ENCODE measurements around the gene DMWD.

The DMWD gene

DNA sequence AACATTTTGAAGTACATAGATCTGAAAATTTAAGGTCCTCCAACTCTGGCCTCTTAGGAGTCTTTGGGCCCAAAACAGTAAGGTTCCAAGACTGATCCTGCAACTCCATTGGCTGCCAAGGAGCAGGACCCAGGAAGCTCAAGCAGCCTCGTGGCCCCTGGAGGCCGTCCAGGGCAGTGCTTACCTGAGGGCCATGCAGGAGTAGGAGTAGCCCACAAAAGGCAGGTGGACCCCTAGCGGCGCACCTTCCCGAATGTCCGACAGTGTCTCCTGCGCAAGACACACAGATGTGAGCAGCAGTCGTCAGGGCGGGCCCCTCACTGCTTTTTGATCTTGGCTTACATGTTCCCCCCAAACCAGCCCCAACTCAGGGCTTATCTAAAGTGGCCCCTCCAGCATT, 17.9 kb downstream of the DMWD start:
- Histone ChIP-seq H3K9ac (ENCODE audit: low read depth, low read length) (no peak overlapping the region), H3K4me3 (ENCODE audit: low read length) (no peak overlapping the region), H3K36me3 (ENCODE audit: insufficient read depth, low read depth, low read length) (peaks cover 25% of the 10 kb centered on the region), H3K27me3 (ENCODE audit: insufficient read depth, low read length) (no peaks in the 10 kb centered on the region; the same call in 1 of the 2 replicates), H3K4me1 (ENCODE audit: insufficient read depth, low read length) (peaks cover 1% of the 10 kb centered on the region), H3K27ac (ENCODE audit: low read length) (no peak overlapping the region), H3K9me3 (ENCODE audit: insufficient read depth, low read depth, low read length) (no peaks in the 10 kb centered on the region)

DNA sequence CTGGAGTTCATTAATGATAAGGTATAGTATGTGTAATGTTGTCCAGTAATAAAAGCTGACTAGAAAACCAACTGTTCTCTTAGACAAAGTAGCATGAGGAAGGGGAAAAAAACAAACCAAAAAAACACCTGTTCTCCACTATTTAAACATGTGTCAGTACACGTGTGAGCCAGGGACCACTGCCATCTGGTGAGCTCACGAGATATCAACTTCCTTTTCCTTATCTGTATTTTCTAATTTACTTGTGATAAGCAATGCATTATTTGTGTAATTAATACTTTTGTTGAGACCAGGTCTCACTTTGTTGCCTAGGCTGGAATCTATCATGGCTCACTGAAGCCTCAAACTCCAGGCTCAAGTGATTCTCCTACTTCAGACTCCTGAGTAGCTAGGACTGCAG, 19.3 kb downstream of the DMWD start:
- Histone ChIP-seq H3K9me3 (ENCODE audit: insufficient read depth, low read depth, low read length) (no peaks in the 10 kb centered on the region), H3K4me3 (ENCODE audit: low read length) (no peak overlapping the region), H3K27ac (ENCODE audit: low read length) (no peak overlapping the region), H3K27me3 (ENCODE audit: insufficient read depth, low read length) (no peaks in the 10 kb centered on the region), H3K9ac (ENCODE audit: low read depth, low read length) (no peak overlapping the region), H3K36me3 (ENCODE audit: insufficient read depth, low read depth, low read length) (peaks cover 25% of the 10 kb centered on the region), H3K4me1 (ENCODE audit: insufficient read depth, low read length) (no peaks in the 10 kb centered on the region)

DNA sequence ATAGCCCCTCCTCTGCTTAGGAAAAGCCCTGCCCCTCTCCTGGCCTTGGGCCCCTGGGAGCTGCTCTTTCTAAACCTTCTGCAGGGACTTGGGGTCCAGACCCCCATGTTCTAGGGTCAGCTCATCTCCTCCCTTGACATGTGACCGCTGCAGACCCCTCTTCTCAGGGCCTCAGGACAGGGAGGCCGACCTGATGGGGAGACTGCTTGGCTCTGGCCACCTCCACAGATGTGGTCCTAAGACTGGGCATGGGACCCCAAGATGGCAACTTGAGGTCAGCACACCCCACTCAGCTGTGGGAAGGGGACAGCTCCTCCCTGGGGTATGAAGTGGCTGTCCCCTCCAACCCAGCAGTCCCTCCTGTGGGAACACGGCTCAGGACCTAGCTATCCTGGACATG, 19.7 kb downstream of the DMWD start:
- Histone ChIP-seq H3K27me3 (ENCODE audit: insufficient read depth, low read length) (no peaks in the 10 kb centered on the region), H3K27ac (ENCODE audit: low read length) (no peak overlapping the region), H3K9me3 (ENCODE audit: insufficient read depth, low read depth, low read length) (no peaks in the 10 kb centered on the region), H3K4me1 (ENCODE audit: insufficient read depth, low read length) (no peaks in the 10 kb centered on the region), H3K4me3 (ENCODE audit: low read length) (no peak overlapping the region), H3K9ac (ENCODE audit: low read depth, low read length) (no peak overlapping the region), H3K36me3 (ENCODE audit: insufficient read depth, low read depth, low read length) (peaks cover 22% of the 10 kb centered on the region)

DNA sequence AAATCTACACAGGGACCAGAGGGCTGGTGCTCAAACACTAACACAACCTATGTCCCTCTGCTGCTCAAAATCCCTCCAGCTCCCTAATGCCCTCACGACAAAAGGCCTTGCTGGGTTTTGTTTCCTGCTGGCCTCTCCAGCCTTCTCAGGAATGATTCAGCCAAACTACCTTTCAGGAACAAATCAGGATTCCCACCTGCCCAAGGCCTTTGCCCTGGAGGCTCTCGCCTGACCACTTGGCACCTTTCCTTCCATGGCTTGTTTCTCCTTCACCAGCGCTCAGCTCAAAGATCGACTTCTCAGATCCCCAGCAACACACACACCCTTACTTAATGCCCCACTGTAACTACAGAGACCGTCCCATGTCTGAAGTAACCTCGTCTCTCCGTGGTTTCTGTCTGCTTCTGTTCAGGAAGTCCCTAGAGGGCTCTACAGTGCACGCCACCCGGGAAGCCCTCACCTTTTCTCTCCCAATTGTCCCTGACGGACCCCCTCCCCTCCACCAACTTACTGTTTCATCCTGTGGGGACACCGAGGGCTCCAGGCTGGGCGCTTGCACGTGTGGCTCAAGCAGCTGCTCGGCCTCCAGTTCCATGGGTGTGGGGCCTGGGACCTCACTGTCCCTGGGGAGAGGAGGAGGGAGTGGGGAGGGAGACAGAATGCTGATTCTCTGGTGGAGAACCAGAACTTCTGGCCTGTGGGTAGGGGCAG, 20.4 kb downstream of the DMWD start:
- Histone ChIP-seq H3K27ac (ENCODE audit: low read length) (no peak overlapping the region), H3K4me1 (ENCODE audit: insufficient read depth, low read length) (no peaks in the 10 kb centered on the region), H3K36me3 (ENCODE audit: insufficient read depth, low read depth, low read length) (peaks cover 16% of the 10 kb centered on the region), H3K4me3 (ENCODE audit: low read length) (no peak overlapping the region), H3K9ac (ENCODE audit: low read depth, low read length) (no peak overlapping the region), H3K9me3 (ENCODE audit: insufficient read depth, low read depth, low read length) (no peaks in the 10 kb centered on the region), H3K27me3 (ENCODE audit: insufficient read depth, low read length) (no peaks in the 10 kb centered on the region)

DNA sequence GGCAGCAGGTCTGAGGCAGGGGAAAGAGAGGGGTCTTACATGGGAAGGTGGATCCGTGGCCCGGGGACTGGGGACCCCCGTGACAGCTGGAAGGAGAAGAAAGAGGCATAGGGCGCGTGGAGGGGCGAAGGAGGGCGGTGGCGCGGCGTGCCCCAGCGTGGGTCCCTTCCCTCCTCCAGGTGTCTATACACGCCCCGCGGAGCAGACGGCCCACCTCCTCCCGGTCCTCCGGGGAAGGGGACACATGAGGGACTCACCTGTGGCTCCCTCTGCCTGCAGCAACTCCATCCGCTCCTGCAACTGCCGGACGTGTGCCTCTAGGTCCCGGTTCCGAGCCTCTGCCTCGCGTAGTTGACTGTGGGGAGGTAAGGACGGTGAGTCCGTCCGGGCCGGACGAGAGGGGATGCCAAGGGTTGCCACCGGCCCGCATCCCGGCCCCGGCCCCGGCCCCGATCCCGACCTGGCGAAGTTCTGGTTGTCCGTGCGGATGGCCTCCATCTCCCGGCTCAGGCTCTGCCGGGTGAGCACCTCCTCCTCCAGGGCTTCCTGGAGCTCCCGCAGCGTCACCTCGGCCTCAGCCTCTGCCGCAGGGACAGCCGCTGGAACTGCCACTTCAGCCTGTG, 21.2 kb downstream of the DMWD start:
- Histone ChIP-seq H3K9ac (ENCODE audit: low read depth, low read length) (peak overlapping the region; percentile 55; the same call in 1 of the 2 replicates), H3K27ac (ENCODE audit: low read length) (no peak overlapping the region), H3K9me3 (ENCODE audit: insufficient read depth, low read depth, low read length) (no peaks in the 10 kb centered on the region), H3K27me3 (ENCODE audit: insufficient read depth, low read length) (no peaks in the 10 kb centered on the region), H3K36me3 (ENCODE audit: insufficient read depth, low read depth, low read length) (peaks cover 7% of the 10 kb centered on the region), H3K4me1 (ENCODE audit: insufficient read depth, low read length) (peaks cover 4% of the 10 kb centered on the region; the same call in 1 of the 2 replicates), H3K4me3 (ENCODE audit: low read length) (peak overlapping the region; percentile 56; the same call in 1 of the 2 replicates)

DNA sequence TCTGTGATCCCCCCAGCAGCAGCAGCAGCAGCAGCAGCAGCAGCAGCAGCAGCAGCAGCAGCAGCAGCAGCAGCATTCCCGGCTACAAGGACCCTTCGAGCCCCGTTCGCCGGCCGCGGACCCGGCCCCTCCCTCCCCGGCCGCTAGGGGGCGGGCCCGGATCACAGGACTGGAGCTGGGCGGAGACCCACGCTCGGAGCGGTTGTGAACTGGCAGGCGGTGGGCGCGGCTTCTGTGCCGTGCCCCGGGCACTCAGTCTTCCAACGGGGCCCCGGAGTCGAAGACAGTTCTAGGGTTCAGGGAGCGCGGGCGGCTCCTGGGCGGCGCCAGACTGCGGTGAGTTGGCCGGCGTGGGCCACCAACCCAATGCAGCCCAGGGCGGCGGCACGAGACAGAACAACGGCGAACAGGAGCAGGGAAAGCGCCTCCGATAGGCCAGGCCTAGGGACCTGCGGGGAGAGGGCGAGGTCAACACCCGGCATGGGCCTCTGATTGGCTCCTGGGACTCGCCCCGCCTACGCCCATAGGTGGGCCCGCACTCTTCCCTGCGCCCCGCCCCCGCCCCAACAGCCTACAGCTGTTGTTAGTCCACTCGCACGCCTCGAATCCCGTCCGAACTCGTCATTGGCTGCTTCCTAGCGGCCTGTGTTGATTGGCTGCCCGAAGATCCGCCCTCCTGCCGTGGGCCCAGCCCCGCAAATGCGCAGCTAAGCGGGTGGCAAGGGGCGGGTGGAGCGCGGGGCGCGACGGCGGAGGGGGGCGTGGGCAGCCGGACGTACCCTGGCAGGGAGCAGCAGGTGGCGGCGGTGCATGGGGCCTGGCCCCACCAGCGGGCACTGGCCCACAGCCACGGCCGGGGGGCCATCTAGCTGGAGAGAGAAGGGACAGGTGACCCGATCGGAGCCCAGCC, 22.2 kb downstream of the DMWD start:
- peak overlapping the region; percentile 93; the same call in 1 of the 2 replicates for H3K9ac ChIP-seq (ENCODE audit: low read depth, low read length)
- peaks cover 4% of the 10 kb centered on the region; the same call in 1 of the 2 replicates for H3K4me1 ChIP-seq (ENCODE audit: insufficient read depth, low read length)
- H3K36me3 ChIP-seq (ENCODE audit: insufficient read depth, low read depth, low read length) = peaks cover 7% of the 10 kb centered on the region
- peak overlapping the region; percentile 93 for H3K4me3 ChIP-seq (ENCODE audit: low read length)
- H3K9me3 ChIP-seq (ENCODE audit: insufficient read depth, low read depth, low read length) = no peaks in the 10 kb centered on the region
- H3K27me3 ChIP-seq (ENCODE audit: insufficient read depth, low read length) = no peaks in the 10 kb centered on the region
- peak overlapping the region; percentile 17 for H3K27ac ChIP-seq (ENCODE audit: low read length)

DNA sequence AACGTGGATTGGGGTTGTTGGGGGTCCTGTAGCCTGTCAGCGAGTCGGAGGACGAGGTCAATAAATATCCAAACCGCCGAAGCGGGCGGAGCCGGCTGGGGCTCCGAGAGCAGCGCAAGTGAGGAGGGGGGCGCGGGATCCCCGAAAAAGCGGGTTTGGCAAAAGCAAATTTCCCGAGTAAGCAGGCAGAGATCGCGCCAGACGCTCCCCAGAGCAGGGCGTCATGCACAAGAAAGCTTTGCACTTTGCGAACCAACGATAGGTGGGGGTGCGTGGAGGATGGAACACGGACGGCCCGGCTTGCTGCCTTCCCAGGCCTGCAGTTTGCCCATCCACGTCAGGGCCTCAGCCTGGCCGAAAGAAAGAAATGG, 22.8 kb downstream of the DMWD start:
- peak overlapping the region; percentile 93 for H3K4me3 ChIP-seq (ENCODE audit: low read length)
- peak overlapping the region; percentile 90 for H3K27ac ChIP-seq (ENCODE audit: low read length)
- peaks cover 9% of the 10 kb centered on the region; the same call in 1 of the 2 replicates for H3K4me1 ChIP-seq (ENCODE audit: insufficient read depth, low read length)
- H3K9me3 ChIP-seq (ENCODE audit: insufficient read depth, low read depth, low read length) = no peaks in the 10 kb centered on the region
- peaks cover 7% of the 10 kb centered on the region for H3K36me3 ChIP-seq (ENCODE audit: insufficient read depth, low read depth, low read length)
- H3K27me3 ChIP-seq (ENCODE audit: insufficient read depth, low read length) = no peaks in the 10 kb centered on the region
- H3K9ac ChIP-seq (ENCODE audit: low read depth, low read length) = peak overlapping the region; percentile 93

DNA sequence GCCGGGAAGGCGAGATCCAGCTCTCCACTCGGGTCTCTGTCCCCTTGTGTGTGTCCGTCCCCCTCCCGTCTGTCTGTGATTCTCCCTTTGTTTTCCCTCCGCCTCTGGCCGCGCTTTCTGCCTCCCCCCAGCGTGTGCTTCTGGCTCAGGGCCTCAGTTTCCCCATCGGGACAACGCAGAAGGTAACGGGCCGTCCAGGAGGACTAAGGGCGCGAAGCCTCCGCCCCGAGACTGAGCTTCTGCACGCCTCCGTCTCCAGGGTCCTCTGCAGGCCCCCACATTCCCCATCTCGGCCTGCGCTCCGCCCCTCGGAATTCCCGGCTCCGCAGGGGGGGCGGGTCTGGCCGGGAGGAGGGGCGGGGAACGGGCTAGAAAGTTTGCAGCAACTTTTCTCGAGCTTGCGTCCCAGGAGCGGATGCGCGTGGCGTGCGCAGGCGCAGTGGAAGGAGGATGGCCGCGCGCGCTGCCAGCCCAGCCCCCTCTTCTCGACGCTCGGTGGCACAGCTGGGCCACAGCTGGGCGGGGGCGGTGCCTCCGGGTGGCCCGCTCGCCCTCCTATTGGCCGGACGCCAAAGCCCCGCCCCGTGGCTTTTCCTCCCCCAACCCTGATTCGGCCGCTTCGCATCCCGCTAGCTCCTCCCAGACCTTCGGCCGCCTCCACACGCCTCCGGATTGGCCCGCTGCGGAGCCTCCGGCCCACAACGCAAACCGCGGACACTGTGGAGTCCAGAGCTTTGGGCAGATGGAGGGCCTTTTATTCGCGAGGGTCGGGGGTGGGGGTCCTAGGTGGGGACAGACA, 23.5 kb downstream of the DMWD start, which contains the start of gene SIX5:
Gene SIX5, minus strand, starts transcription at position 269 of the 799 bp plus-strand sequence. CDS start 408 bp downstream, outside the sequence.
- no peaks in the 10 kb centered on the region; the same call in 1 of the 2 replicates for H3K27me3 ChIP-seq (ENCODE audit: insufficient read depth, low read length)
- H3K4me3 ChIP-seq (ENCODE audit: low read length) = peak within 1 kb of the TSS; percentile 96
- H3K4me1 ChIP-seq (ENCODE audit: insufficient read depth, low read length) = peaks cover 15% of the 10 kb centered on the region; the same call in 1 of the 2 replicates
- no peaks in the 10 kb centered on the region for H3K9me3 ChIP-seq (ENCODE audit: insufficient read depth, low read depth, low read length)
- peaks cover 7% of the 10 kb centered on the region; the same call in 1 of the 2 replicates for H3K36me3 ChIP-seq (ENCODE audit: insufficient read depth, low read depth, low read length)
- peak within 1 kb of the TSS; percentile 100 for H3K9ac ChIP-seq (ENCODE audit: low read depth, low read length)
- peak within 1 kb of the TSS; percentile 98 for H3K27ac ChIP-seq (ENCODE audit: low read length)

DNA sequence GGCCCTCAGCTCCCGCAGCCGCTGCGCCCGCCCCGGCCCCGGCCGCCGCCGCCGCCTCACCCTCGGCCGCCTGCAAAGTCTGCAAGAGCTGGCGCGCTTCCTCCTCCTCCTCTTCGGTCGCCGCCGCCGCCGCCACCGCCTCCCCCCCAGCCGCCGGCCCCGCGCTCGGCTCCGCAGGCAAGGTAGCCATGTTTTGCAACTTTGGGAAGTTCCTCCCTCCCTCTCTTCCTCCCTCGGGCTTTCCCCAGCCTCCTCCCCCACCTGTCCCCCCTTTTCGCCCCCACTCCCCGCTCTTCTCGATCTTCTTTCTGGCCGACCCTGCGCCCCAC, 24.0 kb downstream of the DMWD start:
- peak overlapping the region; percentile 96 for H3K4me3 ChIP-seq (ENCODE audit: low read length)
- peak overlapping the region; percentile 100 for H3K9ac ChIP-seq (ENCODE audit: low read depth, low read length)
- H3K27me3 ChIP-seq (ENCODE audit: insufficient read depth, low read length) = no peaks in the 10 kb centered on the region; the same call in 1 of the 2 replicates
- H3K36me3 ChIP-seq (ENCODE audit: insufficient read depth, low read depth, low read length) = peaks cover 7% of the 10 kb centered on the region; the same call in 1 of the 2 replicates
- H3K27ac ChIP-seq (ENCODE audit: low read length) = peak overlapping the region; percentile 98
- peaks cover 16% of the 10 kb centered on the region; the same call in 1 of the 2 replicates for H3K4me1 ChIP-seq (ENCODE audit: insufficient read depth, low read length)
- H3K9me3 ChIP-seq (ENCODE audit: insufficient read depth, low read depth, low read length) = no peaks in the 10 kb centered on the region

DNA sequence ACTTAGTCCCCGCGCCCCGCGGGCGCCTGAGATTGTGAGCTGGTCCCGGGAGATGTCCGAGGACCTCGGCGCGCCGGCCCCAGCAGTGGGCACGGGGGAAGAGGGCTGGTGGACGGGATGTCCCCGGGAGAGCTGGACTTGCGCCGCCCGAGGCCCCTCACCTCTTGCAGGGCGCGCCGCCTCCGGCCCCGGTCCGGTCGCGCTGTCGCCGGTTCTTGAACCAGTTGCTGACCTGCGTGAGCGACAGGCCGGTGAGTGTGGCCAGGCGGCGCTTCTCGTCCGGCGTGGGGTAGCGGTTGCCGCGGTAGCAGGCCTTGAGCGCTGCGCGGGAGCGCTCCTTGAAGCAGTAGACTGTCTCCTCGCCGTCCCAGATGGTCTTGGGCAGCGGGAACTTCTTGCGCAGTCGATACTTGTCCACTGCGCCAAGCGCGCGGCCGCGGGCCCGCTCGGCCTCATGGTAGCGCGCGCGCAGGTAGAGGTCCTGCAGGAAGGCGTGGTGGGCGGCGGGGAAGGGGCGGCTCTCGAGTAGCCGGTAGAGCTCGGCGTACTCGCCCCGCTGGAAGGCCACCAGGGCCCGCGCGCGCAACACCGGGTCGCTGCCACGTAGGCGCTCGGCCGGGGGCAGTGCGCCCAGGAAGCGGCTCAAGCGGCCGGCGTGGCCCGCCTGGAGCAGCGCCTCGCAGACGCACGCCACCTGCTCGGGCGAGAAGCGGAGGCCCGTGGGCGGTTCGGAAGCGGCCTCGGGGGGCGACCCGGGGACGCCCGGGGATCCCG, 24.6 kb downstream of the DMWD start:
- H3K27me3 ChIP-seq (ENCODE audit: insufficient read depth, low read length) = no peaks in the 10 kb centered on the region; the same call in 1 of the 2 replicates
- H3K27ac ChIP-seq (ENCODE audit: low read length) = no peak overlapping the region
- H3K9ac ChIP-seq (ENCODE audit: low read depth, low read length) = peak overlapping the region; percentile 100; the same call in 1 of the 2 replicates
- H3K36me3 ChIP-seq (ENCODE audit: insufficient read depth, low read depth, low read length) = 0 out of 2 replicates have a peak, but pooled peaks cover 1% of the 10 kb centered on the region
- peaks cover 16% of the 10 kb centered on the region; the same call in 1 of the 2 replicates for H3K4me1 ChIP-seq (ENCODE audit: insufficient read depth, low read length)
- peak overlapping the region; percentile 96 for H3K4me3 ChIP-seq (ENCODE audit: low read length)
- no peaks in the 10 kb centered on the region for H3K9me3 ChIP-seq (ENCODE audit: insufficient read depth, low read depth, low read length)
